H1 (cell line): ENCODE data around the gene GPANK1. TPM values are rescaled to one million over a fixed set of nuclear protein-coding genes. Genes with fewer than 3 reads are reported as not detected.

Source experiments
- ASH2L ChIP-seq: fragments of 200-600, 300-600 bp; sonication (generic); IDR thresholded peaks from one replicate; pipeline ENCODE4 v1.7.1; 2017; ENCODE audit warnings: low read length
- BCL11A ChIP-seq, 2 experiments: IDR thresholded peaks; one replicate each; pipeline ENCODE4 v1.6.1; 2011; ENCODE audit warnings: low read depth in 2 of 2, low read length in 2 of 2, mild to moderate bottlenecking in 2 of 2
- BRCA1 ChIP-seq: IDR thresholded peaks from 2 replicates; pipeline ENCODE4 v1.6.1; 2012; ENCODE audit warnings: low read depth, low read length, improper control_type of control experiment
- CBX5 ChIP-seq: fragments of 300-800, 300-1000 bp; sonication (generic); IDR thresholded peaks from 2 replicates; pipeline ENCODE4 v1.7.1; 2016; ENCODE audit warnings: antibody characterized with exemption, low read length, low read depth
- CBX8 ChIP-seq: fragments of 300-800, 300-1000 bp; sonication (generic); IDR thresholded peaks from 2 replicates; pipeline ENCODE4 v1.7.1; 2016; ENCODE audit warnings: low read depth, low read length, borderline replicate concordance
- CEBPB ChIP-seq: IDR thresholded peaks from 2 replicates; pipeline ENCODE4 v1.6.1; 2012; ENCODE audit warnings: low read depth, low read length
- EP300 ChIP-seq, 2 experiments: IDR thresholded peaks; 1 replicate in 1 of 2; 2 replicates in 1 of 2; pipeline ENCODE4 v1.6.1; 2011 to 2012; ENCODE audit warnings: low read depth in 2 of 2, low read length in 2 of 2, mild to moderate bottlenecking in 2 of 2, borderline replicate concordance in 1 of 2, inconsistent platforms in 1 of 2, moderate library complexity in 1 of 2
- EZH2 ChIP-seq: fragments of 200-600 bp; sonication (generic); IDR thresholded peaks from 2 replicates; pipeline ENCODE4 v1.7.1; 2012; ENCODE audit warnings: low read depth, mild to moderate bottlenecking, moderate library complexity, low read length, inconsistent platforms; ENCODE audit not compliant: severe bottlenecking
- GABPA ChIP-seq: IDR thresholded peaks from 2 replicates; pipeline ENCODE4 v1.6.1; 2011; ENCODE audit warnings: mild to moderate bottlenecking, low read length, moderate library complexity, borderline replicate concordance; ENCODE audit not compliant: insufficient read depth
- GTF2F1 ChIP-seq: IDR thresholded peaks from 2 replicates; pipeline ENCODE4 v1.6.1; 2012; ENCODE audit warnings: low read depth, low read length, improper control_type of control experiment, borderline replicate concordance
- JUND ChIP-seq: IDR thresholded peaks from 2 replicates; pipeline ENCODE4 v1.6.1; 2011; ENCODE audit warnings: mild to moderate bottlenecking, improper control_type of control experiment, low read length
- POLR2AphosphoS5 ChIP-seq: IDR thresholded peaks from 2 replicates; pipeline ENCODE4 v1.6.1; 2011; ENCODE audit warnings: low read depth, low read length
- RBBP5 ChIP-seq: IDR thresholded peaks from 2 replicates; pipeline ENCODE4 v1.7.1; 2012; ENCODE audit warnings: low read depth, mild to moderate bottlenecking, inconsistent platforms, low read length, moderate library complexity, borderline replicate concordance
- RFX5 ChIP-seq: IDR thresholded peaks from 2 replicates; pipeline ENCODE4 v1.6.1; 2011; ENCODE audit warnings: low read depth, low read length, improper control_type of control experiment, borderline replicate concordance
- RNF2 ChIP-seq: fragments of 200-900, 300-1000 bp; sonication (generic); IDR thresholded peaks from 2 replicates; pipeline ENCODE4 v1.7.1; 2016; ENCODE audit warnings: borderline replicate concordance, low read depth, mild to moderate bottlenecking, antibody characterized with exemption, low read length; ENCODE audit not compliant: poor library complexity, severe bottlenecking; ENCODE audit errors: missing control alignments
- SAP30 ChIP-seq: fragments of 300-600 bp; sonication (generic); IDR thresholded peaks from 2 replicates; pipeline ENCODE4 v1.7.1; 2012; ENCODE audit warnings: low read length, moderate library complexity, mild to moderate bottlenecking, inconsistent platforms; ENCODE audit not compliant: insufficient read depth, insufficient replicate concordance
- SIX5 ChIP-seq: IDR thresholded peaks from 2 replicates; pipeline ENCODE4 v1.6.1; 2011; ENCODE audit warnings: mild to moderate bottlenecking, low read depth, low read length
- SP1 ChIP-seq: IDR thresholded peaks from 2 replicates; pipeline ENCODE4 v1.6.1; 2011; ENCODE audit warnings: low read depth, low read length
- SP2 ChIP-seq: IDR thresholded peaks from 2 replicates; pipeline ENCODE4 v1.6.1; 2012; ENCODE audit warnings: mild to moderate bottlenecking, low read length, inconsistent platforms
- TBP ChIP-seq: IDR thresholded peaks from 2 replicates; pipeline ENCODE4 v1.6.1; 2011; ENCODE audit warnings: low read depth, low read length, improper control_type of control experiment
- TEAD4 ChIP-seq: IDR thresholded peaks from 2 replicates; pipeline ENCODE4 v1.6.1; 2012; ENCODE audit warnings: low read depth, low read length, inconsistent platforms, mixed read lengths
- USF2 ChIP-seq: IDR thresholded peaks from 2 replicates; pipeline ENCODE4 v1.6.1; 2011; ENCODE audit warnings: low read length, improper control_type of control experiment
- YY1 ChIP-seq: IDR thresholded peaks from 2 replicates; pipeline ENCODE4 v1.6.1; 2011; ENCODE audit warnings: low read depth, mild to moderate bottlenecking, low read length
- polyA plus RNA-seq, 7 experiments: library from polyadenylated mRNA; depleted of rRNA in 3 of 7; stranded (reverse) in 5 of 7; unstranded in 2 of 7; fragments of >200 nt in 5 of 7; fragments of 200-250 nt in 2 of 7; gene quantifications; 1 replicate in 5 of 7; 2 replicates in 1 of 7; 4 replicates in 1 of 7; pipeline versions ENCODE4 v1.2.1 to v1.2.3, GENCODE V29; 2011 to 2013; ENCODE audit warnings: missing spikeins in 2 of 7, mixed read lengths in 2 of 7
- total RNA-seq: library from RNA; stranded (reverse); fragmentation: NEBNext Ultra II Directional; extraction: Animal tissue kit (Norgen Biotek cat#: 25700); gene quantifications from 2 replicates; pipeline ENCODE4 v1.2.1, GENCODE V29; 2021

GPANK1 gene
- total and polyA plus RNA-seq, 2 of the 8 experiments (the other 6 are each of a cell fraction or from before 2014, with no cell fraction given) = 24.5 to 30.2 TPM

GRCh38 chr6:31660381-31661261 lies 4.2 kb downstream of the GPANK1 start, which contains the start of gene C6orf47 (continued):
- TF ChIP-seq TEAD4 (no peak), SIX5 (no peak), CEBPB (peak; percentile 68; the same call in 1 of the 2 replicates), USF2 (no peak), EZH2 (no peak), SP2 (no peak), RFX5 (no peak), JUND (no peak), RNF2 (no peak), YY1 (peak; percentile 54; the same call in 1 of the 2 replicates), RBBP5 (no peak), SP1 (peak; percentile 31; the same call in 1 of the 2 replicates), BCL11A (IDR thresholded peaks at IDR 0.05; ENCODE audit: low read depth in 2 of 2, low read length in 2 of 2) (no peak), GABPA (peak; percentile 65; the same call in 1 of the 2 replicates), BRCA1 (no peak), GTF2F1 (no peak), SAP30 (no peak), CBX8 (no peak), CBX5 (no peak), EP300 (IDR thresholded peaks at IDR 0.05; ENCODE audit: borderline replicate concordance in 1 of 2, low read depth in 2 of 2, low read length in 2 of 2) (no peak), POLR2AphosphoS5 (peak; percentile 74; the same call in 1 of the 2 replicates), ASH2L (peak; percentile 26), TBP (peak; percentile 54; the same call in 1 of the 2 replicates)
